Sigmoid colon (tissue), 7 donors: ENCODE measurements around the gene CYBC1. TPM values are rescaled to one million over a fixed set of nuclear protein-coding genes. Genes with fewer than 3 reads are reported as not detected.

ENCODE experiments used
- DNase-seq: peaks from one replicate; pipeline ENCODE4 v3.0.0-alpha.2; 2019
- H3K27ac ChIP-seq, 4 donors: fragments of 200-600 bp; sonication (generic); one replicate each; pipeline ENCODE4 v1.5.1; 2016 to 2019; ENCODE audit warnings: mild to moderate bottlenecking in 1 of 4
- H3K27me3 ChIP-seq, 3 donors: fragments of 200-600 bp; sonication (generic); one replicate each; pipeline ENCODE4 v1.5.1; 2019; ENCODE audit warnings: mild to moderate bottlenecking in 1 of 3
- H3K36me3 ChIP-seq, 4 donors: fragments of 200-600 bp; sonication (generic); one replicate each; pipeline ENCODE4 v1.5.1; 2016 to 2019
- H3K4me1 ChIP-seq, 4 donors: fragments of 200-600 bp; sonication (generic); one replicate each; pipeline ENCODE4 v1.5.1; 2017 to 2019
- H3K4me3 ChIP-seq, 4 donors: fragments of 200-600 bp; sonication (generic); one replicate each; pipeline ENCODE4 v1.5.1; 2017 to 2019; ENCODE audit warnings: mild to moderate bottlenecking in 2 of 4, moderate library complexity in 1 of 4
- H3K9me3 ChIP-seq, 4 donors: fragments of 200-600 bp in 3 of 4; sonication (generic) in 3 of 4; one replicate each; pipeline versions ENCODE4 v1.5.1 to v1.6.1; 2013 to 2019
- CTCF ChIP-seq, 4 experiments: fragments of 450-650 bp in 3 of 4; fragments of 200-600 bp in 1 of 4; IDR thresholded peaks; one replicate each; pipeline ENCODE4 v1.5.1; 2016 to 2019; ENCODE audit warnings: antibody characterized with exemption in 4 of 4, mild to moderate bottlenecking in 3 of 4, moderate library complexity in 2 of 4
- EP300 ChIP-seq, 4 donors: sonication (generic); formaldehyde crosslinking; IDR thresholded peaks; one replicate each; pipeline ENCODE4 v1.6.1; 2017; ENCODE audit warnings: antibody characterized with exemption in 4 of 4
- POLR2A ChIP-seq, 2 donors: fragments of 450-650 bp; IDR thresholded peaks; one replicate each; pipeline ENCODE4 v1.6.1; 2016; ENCODE audit warnings: antibody characterized with exemption in 2 of 2, mild to moderate bottlenecking in 2 of 2, moderate library complexity in 2 of 2
- POLR2AphosphoS5 ChIP-seq, 4 donors: sonication (generic); formaldehyde crosslinking; IDR thresholded peaks; one replicate each; pipeline ENCODE4 v1.6.1; 2017; ENCODE audit warnings: antibody characterized with exemption in 4 of 4
- WGBS, 2 donors: extraction: QIAGEN DNeasy Blood & Tissue Kit; methylation state at CpG; one replicate each; pipeline ENCODE4 v1.1.7; 2013; 5-methylcytosine and 5-hydroxymethylcytosine counted together
- intact Hi-C: fragments of 100-400 bp; cut with DNase I; formaldehyde crosslinking; loops from one replicate; pipeline ENCODE4 v1.15.1; 2023
- polyA plus RNA-seq, 3 donors: library from polyadenylated mRNA; stranded (reverse); fragments of 200-250 nt; gene quantifications; one replicate each; pipeline ENCODE4 v1.2.3, GENCODE V29; 2013
- total RNA-seq, 4 donors: library from RNA; depleted of rRNA; stranded (reverse); fragments of >200 nt; gene quantifications; one replicate each; pipeline ENCODE4 v1.1.0, GENCODE V29; 2016
- donor health status: healthy with polysubstance abuse.
- donor health status: Bipolar disorder and iron deficiency.
- donor health status: healthy.

Gene CYBC1
- total and polyA plus RNA-seq, 7 donors: 22.8 to 116 (median 39.9) TPM

- no peak overlapping the region for H3K4me3 ChIP-seq
- WGBS, 2 donors: 72 to 88% methylated on average over 13 of the region's 13 CpGs
- DNase-seq: no peak
- no peaks in the 10 kb centered on the region for H3K4me1 ChIP-seq
- no peak overlapping the region for H3K27ac ChIP-seq
- H3K27me3 ChIP-seq: no peaks in the 10 kb centered on the region
- intact Hi-C loops: no loop called here
- peaks cover 0 to 45% (median 11%) of the 10 kb centered on the region in 4 donors for H3K36me3 ChIP-seq
- H3K9me3 ChIP-seq: no peaks in the 10 kb centered on the region
- no peak for TF ChIP-seq EP300 (IDR thresholded peaks at IDR 0.05)
- no peak for TF ChIP-seq POLR2A (IDR thresholded peaks at IDR 0.05)
- no peak for TF ChIP-seq CTCF (IDR thresholded peaks at IDR 0.05)
- no peak for TF ChIP-seq POLR2AphosphoS5 (IDR thresholded peaks at IDR 0.05)
Measured at GRCh38 chr17:82407255-82407654, 43.3 kb downstream of the CYBC1 start.

GRCh38 chr17:82406131-82406671, 44.4 kb downstream of the CYBC1 start:
- H3K4me3 ChIP-seq: no peak overlapping the region
- TF ChIP-seq CTCF (IDR thresholded peaks at IDR 0.05) (no peak), POLR2A (IDR thresholded peaks at IDR 0.05) (no peak), POLR2AphosphoS5 (IDR thresholded peaks at IDR 0.05) (no peak), EP300 (IDR thresholded peaks at IDR 0.05) (no peak)
- peaks cover 0 to 56% (median 11%) of the 10 kb centered on the region in 4 donors for H3K36me3 ChIP-seq
- no peaks in the 10 kb centered on the region for H3K27me3 ChIP-seq
- WGBS, 2 donors: 94 to 97% methylated on average over 14 of the region's 14 CpGs
- intact Hi-C loops: no loop called here
- H3K4me1 ChIP-seq: no peaks in the 10 kb centered on the region
- DNase-seq: no peak
- no peak overlapping the region for H3K27ac ChIP-seq
- H3K9me3 ChIP-seq: no peaks in the 10 kb centered on the region

- H3K4me3 ChIP-seq: no peak overlapping the region
- peaks cover 0 to 56% (median 11%) of the 10 kb centered on the region in 4 donors for H3K36me3 ChIP-seq
- intact Hi-C loops: no loop called here
- H3K9me3 ChIP-seq: no peaks in the 10 kb centered on the region
- no peak overlapping the region for H3K27ac ChIP-seq
- H3K4me1 ChIP-seq: peaks cover 0 to 4% (median 0%) of the 10 kb centered on the region in 4 donors
- no peak for DNase-seq
- TF ChIP-seq CTCF (IDR thresholded peaks at IDR 0.05): no peak
- TF ChIP-seq POLR2A (IDR thresholded peaks at IDR 0.05): no peak
- no peak for TF ChIP-seq POLR2AphosphoS5 (IDR thresholded peaks at IDR 0.05)
- no peak for TF ChIP-seq EP300 (IDR thresholded peaks at IDR 0.05)
- WGBS, 2 donors: 93 to 94% methylated on average over 14 of the region's 14 CpGs
- H3K27me3 ChIP-seq: no peaks in the 10 kb centered on the region
Measured at GRCh38 chr17:82405051-82405450, 45.5 kb downstream of the CYBC1 start.

- Histone ChIP-seq H3K27me3 (no peaks in the 10 kb centered on the region), H3K9me3 (no peaks in the 10 kb centered on the region), H3K4me3 (no peak overlapping the region), H3K27ac (no peak overlapping the region), H3K4me1 (peaks cover 0 to 12% (median 0%) of the 10 kb centered on the region in 4 donors), H3K36me3 (peaks cover 0 to 50% (median 11%) of the 10 kb centered on the region in 4 donors)
- TF ChIP-seq CTCF (IDR thresholded peaks at IDR 0.05) (no peak), EP300 (IDR thresholded peaks at IDR 0.05) (no peak), POLR2A (IDR thresholded peaks at IDR 0.05) (no peak), POLR2AphosphoS5 (IDR thresholded peaks at IDR 0.05) (no peak)
- WGBS, 2 donors: 96% methylated on average over 67 of the region's 67 CpGs
- no peak for DNase-seq
- intact Hi-C loops: no loop called here
Measured at GRCh38 chr17:82403662-82404660, 46.6 kb downstream of the CYBC1 start.
